ENCODE results near the gene PLAAT3. TPM values are rescaled to one million over a fixed set of nuclear protein-coding genes. Genes with fewer than 3 reads are reported as not detected.

Gene PLAAT3
- total RNA-seq, 1 donor from 2014 or later: 8.0 TPM

DNA sequence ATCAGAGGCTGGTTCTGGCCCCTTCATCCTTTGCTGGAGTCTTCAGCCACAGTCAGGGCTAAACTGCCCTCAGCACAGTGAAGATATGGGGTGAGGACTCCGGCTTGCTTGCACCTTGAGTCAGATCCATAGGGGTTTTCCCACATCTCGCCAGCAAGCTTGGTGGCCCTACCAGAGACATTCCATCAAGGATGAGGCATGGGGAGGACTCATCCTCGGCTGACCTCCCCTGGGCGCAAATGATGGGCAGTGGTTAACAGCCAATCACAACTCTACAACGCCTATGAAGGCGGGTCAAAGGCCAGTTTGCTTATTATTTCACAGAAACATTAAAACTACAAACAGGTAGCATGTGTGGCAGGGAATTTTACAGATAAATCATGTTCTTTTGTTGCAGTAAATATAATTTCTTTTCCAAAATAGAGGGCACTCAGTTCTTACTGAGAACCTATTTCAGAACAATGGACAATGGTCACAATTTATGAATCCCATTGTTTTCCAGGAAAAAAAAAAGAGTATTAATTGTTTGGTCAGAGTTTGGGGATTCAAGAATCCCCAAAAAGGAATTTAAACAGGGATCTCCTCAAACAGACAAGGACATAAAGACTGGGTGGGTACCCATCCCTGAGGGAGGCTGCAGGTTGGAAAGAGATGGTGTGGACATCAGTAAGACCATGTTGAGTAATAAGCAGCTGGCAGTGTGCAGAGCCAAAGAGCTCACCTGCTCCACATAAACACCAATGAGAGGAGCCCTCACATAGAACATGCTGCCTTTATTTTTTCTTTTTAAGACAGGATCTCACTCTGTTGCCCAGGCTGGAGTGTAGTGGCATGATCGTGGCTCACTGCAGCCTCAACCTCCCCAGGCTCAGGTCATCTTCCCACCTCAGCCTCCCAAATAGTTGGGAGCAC is 14.8 kb downstream of the PLAAT3 start:
- Histone ChIP-seq H3K79me2 (ENCODE audit: low read depth) (no peaks in the 10 kb centered on the region), H3K27ac (no peak overlapping the region), H3K4me2 (no peak overlapping the region), H3K36me3 (no peaks in the 10 kb centered on the region), H3K4me1 (peaks cover 11% of the 10 kb centered on the region), H4K20me1 (ENCODE audit: low read depth) (no peaks in the 10 kb centered on the region), H3F3A (ENCODE audit: low read depth) (no peaks in the 10 kb centered on the region), H3K9ac (no peak overlapping the region), H3K27me3 (no peaks in the 10 kb centered on the region), H3K9me3 (ENCODE audit: low read depth) (no peaks in the 10 kb centered on the region), H2AFZ (replicated peaks) (no peak overlapping the region), H3K4me3 (no peak overlapping the region)
- no peak for DNase-seq (ENCODE audit: low spot score)
- Mint-ChIP-seq H3K36me3 (no peaks in the 10 kb centered on the region), H3K27ac (no peak overlapping the region), H3K9me3 (peaks cover 3% of the 10 kb centered on the region), H3K4me3 (no peak overlapping the region), H3K4me1 (peaks cover 16% of the 10 kb centered on the region), H3K27me3 (ENCODE audit: insufficient read depth, low read depth) (no peaks in the 10 kb centered on the region)
- no peak for TF ChIP-seq EZH2phosphoT487 (IDR thresholded peaks at IDR 0.05)
- no peak for TF ChIP-seq EZH2 (IDR thresholded peaks at IDR 0.05)
- TF ChIP-seq, protein P1, sequence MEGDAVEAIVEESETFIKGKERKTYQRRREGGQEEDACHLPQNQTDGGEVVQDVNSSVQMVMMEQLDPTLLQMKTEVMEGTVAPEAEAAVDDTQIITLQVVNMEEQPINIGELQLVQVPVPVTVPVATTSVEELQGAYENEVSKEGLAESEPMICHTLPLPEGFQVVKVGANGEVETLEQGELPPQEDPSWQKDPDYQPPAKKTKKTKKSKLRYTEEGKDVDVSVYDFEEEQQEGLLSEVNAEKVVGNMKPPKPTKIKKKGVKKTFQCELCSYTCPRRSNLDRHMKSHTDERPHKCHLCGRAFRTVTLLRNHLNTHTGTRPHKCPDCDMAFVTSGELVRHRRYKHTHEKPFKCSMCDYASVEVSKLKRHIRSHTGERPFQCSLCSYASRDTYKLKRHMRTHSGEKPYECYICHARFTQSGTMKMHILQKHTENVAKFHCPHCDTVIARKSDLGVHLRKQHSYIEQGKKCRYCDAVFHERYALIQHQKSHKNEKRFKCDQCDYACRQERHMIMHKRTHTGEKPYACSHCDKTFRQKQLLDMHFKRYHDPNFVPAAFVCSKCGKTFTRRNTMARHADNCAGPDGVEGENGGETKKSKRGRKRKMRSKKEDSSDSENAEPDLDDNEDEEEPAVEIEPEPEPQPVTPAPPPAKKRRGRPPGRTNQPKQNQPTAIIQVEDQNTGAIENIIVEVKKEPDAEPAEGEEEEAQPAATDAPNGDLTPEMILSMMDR (IDR thresholded peaks at IDR 0.05): no peak

DNA sequence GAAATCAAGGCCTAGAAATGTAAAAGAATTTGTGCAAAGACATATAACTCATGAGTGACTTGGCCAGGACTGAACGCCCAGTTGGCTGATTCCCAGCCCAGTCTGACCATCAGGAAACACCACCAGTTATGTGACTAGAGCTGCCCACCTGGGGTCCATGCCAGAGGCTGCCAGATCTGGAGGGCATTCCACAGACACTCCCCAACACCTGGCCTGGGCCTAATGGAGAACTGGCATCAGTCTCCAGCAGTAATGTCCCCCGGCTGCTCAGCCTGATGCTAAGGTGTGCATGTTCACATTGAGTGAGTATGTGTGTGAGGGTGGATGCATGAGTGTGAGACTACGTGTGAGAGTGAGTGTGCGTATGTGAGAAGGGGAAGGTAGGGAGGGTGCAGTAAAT is 15.7 kb downstream of the PLAAT3 start:
- no peak overlapping the region for H3K27ac Mint-ChIP-seq

DNA sequence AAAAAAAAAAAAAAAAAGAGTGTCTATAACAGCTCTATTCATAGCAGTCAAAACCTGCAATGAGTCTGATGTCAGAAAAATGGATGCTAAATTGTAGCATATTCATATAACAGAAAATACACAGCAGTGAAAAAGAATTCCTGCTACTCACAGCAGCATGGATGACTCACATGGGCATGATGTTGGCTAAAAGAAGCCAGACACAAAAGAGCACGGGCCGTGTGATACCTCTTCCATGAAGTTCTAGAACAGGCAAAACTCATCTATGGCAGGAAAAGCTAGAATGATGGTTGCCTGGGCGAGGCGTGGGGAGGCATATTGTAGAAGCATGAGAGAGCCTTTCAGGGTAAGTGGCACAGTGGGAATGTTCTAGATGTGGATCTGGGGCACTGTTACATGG is 18.9 kb downstream of the PLAAT3 start:
- H3K9me3 ChIP-seq (ENCODE audit: low read depth): no peaks in the 10 kb centered on the region
- no peaks in the 10 kb centered on the region for H4K20me1 ChIP-seq (ENCODE audit: low read depth)
- H3K27me3 Mint-ChIP-seq (ENCODE audit: insufficient read depth, low read depth): peaks cover 2% of the 10 kb centered on the region
- no peak for DNase-seq (ENCODE audit: low spot score)
- H3K4me2 ChIP-seq: no peak overlapping the region
- H3K27ac ChIP-seq: no peak overlapping the region
- no peak overlapping the region for H3K9ac ChIP-seq
- H3K27ac Mint-ChIP-seq: no peak overlapping the region
- H3K4me1 Mint-ChIP-seq: no peaks in the 10 kb centered on the region
- no peaks in the 10 kb centered on the region for H3K36me3 ChIP-seq
- H3K4me3 Mint-ChIP-seq: no peak overlapping the region
- no peaks in the 10 kb centered on the region for H3K36me3 Mint-ChIP-seq
- no peaks in the 10 kb centered on the region for H3K4me1 ChIP-seq
- TF ChIP-seq, protein P1 (IDR thresholded peaks at IDR 0.05): no peak
- TF ChIP-seq EZH2phosphoT487 (IDR thresholded peaks at IDR 0.05) (no peak), EZH2 (IDR thresholded peaks at IDR 0.05) (no peak)
- no peak overlapping the region for H2AFZ ChIP-seq (replicated peaks)
- no peaks in the 10 kb centered on the region for H3K79me2 ChIP-seq (ENCODE audit: low read depth)
- no peaks in the 10 kb centered on the region for H3F3A ChIP-seq (ENCODE audit: low read depth)
- H3K9me3 Mint-ChIP-seq: peaks cover 3% of the 10 kb centered on the region
- no peaks in the 10 kb centered on the region for H3K27me3 ChIP-seq
- no peak overlapping the region for H3K4me3 ChIP-seq

More for the DNA sequence above, 15.7 kb downstream of the PLAAT3 start:
- Histone ChIP-seq H3K4me1 (peaks cover 5% of the 10 kb centered on the region), H3K27me3 (no peaks in the 10 kb centered on the region), H3K79me2 (ENCODE audit: low read depth) (no peaks in the 10 kb centered on the region), H3F3A (ENCODE audit: low read depth) (no peaks in the 10 kb centered on the region), H3K9me3 (ENCODE audit: low read depth) (no peaks in the 10 kb centered on the region), H3K27ac (no peak overlapping the region), H3K4me2 (no peak overlapping the region), H3K36me3 (no peaks in the 10 kb centered on the region), H4K20me1 (ENCODE audit: low read depth) (no peaks in the 10 kb centered on the region), H3K4me3 (no peak overlapping the region), H2AFZ (replicated peaks) (no peak overlapping the region), H3K9ac (no peak overlapping the region)
- peaks cover 2% of the 10 kb centered on the region for H3K27me3 Mint-ChIP-seq (ENCODE audit: insufficient read depth, low read depth)
- no peak for TF ChIP-seq EZH2phosphoT487 (IDR thresholded peaks at IDR 0.05)
- TF ChIP-seq, protein P1 (IDR thresholded peaks at IDR 0.05): no peak
- no peak for TF ChIP-seq EZH2 (IDR thresholded peaks at IDR 0.05)
- H3K36me3 Mint-ChIP-seq: no peaks in the 10 kb centered on the region
- DNase-seq (ENCODE audit: low spot score): no peak
- no peak overlapping the region for H3K4me3 Mint-ChIP-seq
- H3K4me1 Mint-ChIP-seq: peaks cover 12% of the 10 kb centered on the region
- H3K9me3 Mint-ChIP-seq: peaks cover 3% of the 10 kb centered on the region

Data from neural progenitor cell (in vitro differentiated cells).